Neural cell (in vitro differentiated cells): ENCODE results near the gene ATXN7L1. TPM values are rescaled to one million over a fixed set of nuclear protein-coding genes. Genes with fewer than 3 reads are reported as not detected.

Experiments
- H2AFZ ChIP-seq: fragments of 200-600, 300-800 bp; sonication (generic), shearing (Covaris generic); 2 replicates; pipeline ENCODE4 v1.6.0; 2014; ENCODE audit warnings: low read depth, mild to moderate bottlenecking, antibody characterized with exemption, low read length, moderate library complexity
- H3F3A ChIP-seq: fragments of 200-600 bp; shearing (Covaris generic); 2 replicates; pipeline ENCODE4 v1.6.1; 2016; ENCODE audit warnings: mild to moderate bottlenecking, moderate library complexity, mixed read lengths, antibody characterized with exemption, low read length; ENCODE audit not compliant: insufficient read depth, poor library complexity, severe bottlenecking
- H3K27ac ChIP-seq: fragments of 200-600, 300-800 bp; sonication (generic), shearing (Covaris generic); 2 replicates; pipeline ENCODE4 v1.5.1; 2014; ENCODE audit warnings: mild to moderate bottlenecking, low read length, moderate library complexity
- H3K27me3 ChIP-seq: fragments of 300-800, 200-600 bp; sonication (generic), shearing (Covaris generic); 2 replicates; pipeline ENCODE4 v1.6.0; 2014; ENCODE audit warnings: mild to moderate bottlenecking, low read depth, low read length, moderate library complexity; ENCODE audit not compliant: insufficient read depth
- H3K36me3 ChIP-seq: fragments of 300-800, 200-600 bp; sonication (generic), shearing (Covaris generic); 2 replicates; pipeline ENCODE4 v1.5.1; 2014; ENCODE audit warnings: mild to moderate bottlenecking, antibody characterized with exemption, low read length, moderate library complexity; ENCODE audit not compliant: insufficient read depth
- H3K4me2 ChIP-seq: fragments of 300-800, 200-600 bp; sonication (generic), shearing (Covaris generic); 2 replicates; pipeline ENCODE4 v1.6.0; 2014; ENCODE audit warnings: mild to moderate bottlenecking, low read length
- H3K4me3 ChIP-seq: fragments of 300-800, 200-600 bp; sonication (generic), shearing (Covaris generic); 2 replicates; pipeline ENCODE4 v1.5.1; 2014; ENCODE audit warnings: mild to moderate bottlenecking, low read length, moderate library complexity
- H3K79me2 ChIP-seq: fragments of 200-600 bp; shearing (Covaris generic); replicated peaks from 2 replicates; pipeline ENCODE4 v1.6.0; 2014; ENCODE audit warnings: mild to moderate bottlenecking, low read length, moderate library complexity; ENCODE audit not compliant: insufficient read depth
- H3K9ac ChIP-seq: fragments of 300-800, 200-600 bp; sonication (generic), shearing (Covaris generic); 2 replicates; pipeline ENCODE4 v1.6.1; 2016; ENCODE audit warnings: mild to moderate bottlenecking, low read length, mixed read lengths
- H3K9me2 ChIP-seq: fragments of 200-600 bp; shearing (Covaris generic); 2 replicates; pipeline ENCODE4 v1.6.1; 2016; ENCODE audit warnings: mild to moderate bottlenecking, low read length, mixed read lengths; ENCODE audit not compliant: insufficient read depth
- H3K9me3 ChIP-seq: fragments of 200-600, 300-800 bp; sonication (generic), shearing (Covaris generic); 2 replicates; pipeline ENCODE4 v1.6.1; 2016; ENCODE audit warnings: mild to moderate bottlenecking, mixed run types, low read length, moderate library complexity, mixed read lengths
- H4K20me1 ChIP-seq: fragments of 200-600 bp; shearing (Covaris generic); 2 replicates; pipeline ENCODE4 v1.6.1; 2016; ENCODE audit warnings: mild to moderate bottlenecking, mixed run types; ENCODE audit not compliant: insufficient read depth
- CTCF ChIP-seq: fragments of 450-650 bp; IDR thresholded peaks from 2 replicates; pipeline ENCODE4 v1.5.1; 2014; ENCODE audit warnings: antibody characterized with exemption, mild to moderate bottlenecking, moderate library complexity; ENCODE audit not compliant: poor library complexity, severe bottlenecking
- EP300 ChIP-seq: fragments of 450-650 bp; conservative IDR thresholded peaks from 2 replicates; pipeline ENCODE4 v1.6.1; 2014; ENCODE audit warnings: antibody characterized with exemption, mild to moderate bottlenecking, moderate library complexity; ENCODE audit not compliant: poor library complexity, severe bottlenecking
- EZH2 ChIP-seq: fragments of 200-600, 300-800 bp; shearing (Covaris generic), sonication (generic); IDR thresholded peaks from 2 replicates; pipeline ENCODE4 v1.6.1; 2014; ENCODE audit warnings: antibody characterized with exemption, low read length, borderline replicate concordance, mild to moderate bottlenecking; ENCODE audit not compliant: insufficient read depth, poor library complexity, severe bottlenecking
- POLR2AphosphoS5 ChIP-seq: IDR thresholded peaks from 2 replicates; pipeline ENCODE4 v1.6.1; 2012
- RAD21 ChIP-seq: fragments of 450-650 bp; conservative IDR thresholded peaks from 2 replicates; pipeline ENCODE4 v1.6.1; 2014; ENCODE audit warnings: antibody characterized with exemption, mild to moderate bottlenecking, moderate library complexity
- REST ChIP-seq: IDR thresholded peaks from 2 replicates; pipeline ENCODE4 v1.6.1; 2012; ENCODE audit warnings: borderline replicate concordance
- SMC3 ChIP-seq: fragments of 450-650 bp; conservative IDR thresholded peaks from 2 replicates; pipeline ENCODE4 v1.6.1; 2014; ENCODE audit warnings: antibody characterized with exemption, mild to moderate bottlenecking, moderate library complexity; ENCODE audit not compliant: poor library complexity
- TAF1 ChIP-seq: IDR thresholded peaks from 2 replicates; pipeline ENCODE4 v1.6.1; 2012; ENCODE audit warnings: low read depth
- polyA plus RNA-seq: library from polyadenylated mRNA; depleted of rRNA; stranded (reverse); fragments of >200 nt; gene quantifications from 2 replicates; pipeline ENCODE4 v1.2.3, GENCODE V29; 2014

ATXN7L1 gene
- polyA plus RNA-seq, 1 donor from 2014 or later = 4.3 TPM

- no peaks in the 10 kb centered on the region for H3F3A ChIP-seq
- no peaks in the 10 kb centered on the region for H3K9me3 ChIP-seq
- H3K36me3 ChIP-seq = no peaks in the 10 kb centered on the region
These were observed 132.1 kb downstream of the ATXN7L1 start for GRCh38 chr7:105744258-105744657.

GRCh38 chr7:105743351-105744090 is 132.9 kb downstream of the ATXN7L1 start:
- Histone ChIP-seq H3F3A (no peaks in the 10 kb centered on the region), H2AFZ (no peak overlapping the region), H3K36me3 (no peaks in the 10 kb centered on the region), H3K4me2 (no peak overlapping the region), H3K9ac (no peak overlapping the region), H3K27ac (peak overlapping the region; percentile 36), H3K9me2 (no peaks in the 10 kb centered on the region), H4K20me1 (no peaks in the 10 kb centered on the region), H3K27me3 (no peaks in the 10 kb centered on the region), H3K4me3 (peak overlapping the region; percentile 16), H3K9me3 (no peaks in the 10 kb centered on the region), H3K79me2 (no peaks in the 10 kb centered on the region)
- no peak for TF ChIP-seq REST
- peak; percentile 50 for TF ChIP-seq POLR2AphosphoS5
- no peak for TF ChIP-seq RAD21
- TF ChIP-seq SMC3 = no peak
- TF ChIP-seq TAF1 = no peak
- peak; percentile 48 for TF ChIP-seq EP300

More at GRCh38 chr7:105744258-105744657, 132.1 kb downstream of the ATXN7L1 start:
- no peak overlapping the region for H3K9ac ChIP-seq
- no peak overlapping the region for H2AFZ ChIP-seq
- no peaks in the 10 kb centered on the region for H4K20me1 ChIP-seq
- TF ChIP-seq SMC3 (no peak), REST (no peak), RAD21 (no peak), TAF1 (no peak), CTCF (no peak), EP300 (no peak), EZH2 (no peak), POLR2AphosphoS5 (no peak)
- H3K79me2 ChIP-seq = no peaks in the 10 kb centered on the region
- peak overlapping the region; percentile 36 for H3K27ac ChIP-seq
- no peaks in the 10 kb centered on the region for H3K9me2 ChIP-seq
- H3K4me3 ChIP-seq = no peak overlapping the region
- H3K27me3 ChIP-seq = no peaks in the 10 kb centered on the region
- no peak overlapping the region for H3K4me2 ChIP-seq
